Activated CD8-positive, alpha-beta memory T cell treated with anti-CD3 and anti-CD28 coated beads, Interleukin-2, amount 50 U/mL, for 24 hours (primary cell): Measurements from ENCODE around the gene HMGN3.
"Not testable (repeated sequence)": the region's sequence is repeated elsewhere in the genome, so short reads cannot be mapped to it uniquely, and the experiment has no call there.

Source experiments
- DNase-seq: peaks from one replicate; pipeline ENCODE4 v3.0.0-alpha.2; 2020; ENCODE audit errors: extremely low read depth

HMGN3 gene

DNA sequence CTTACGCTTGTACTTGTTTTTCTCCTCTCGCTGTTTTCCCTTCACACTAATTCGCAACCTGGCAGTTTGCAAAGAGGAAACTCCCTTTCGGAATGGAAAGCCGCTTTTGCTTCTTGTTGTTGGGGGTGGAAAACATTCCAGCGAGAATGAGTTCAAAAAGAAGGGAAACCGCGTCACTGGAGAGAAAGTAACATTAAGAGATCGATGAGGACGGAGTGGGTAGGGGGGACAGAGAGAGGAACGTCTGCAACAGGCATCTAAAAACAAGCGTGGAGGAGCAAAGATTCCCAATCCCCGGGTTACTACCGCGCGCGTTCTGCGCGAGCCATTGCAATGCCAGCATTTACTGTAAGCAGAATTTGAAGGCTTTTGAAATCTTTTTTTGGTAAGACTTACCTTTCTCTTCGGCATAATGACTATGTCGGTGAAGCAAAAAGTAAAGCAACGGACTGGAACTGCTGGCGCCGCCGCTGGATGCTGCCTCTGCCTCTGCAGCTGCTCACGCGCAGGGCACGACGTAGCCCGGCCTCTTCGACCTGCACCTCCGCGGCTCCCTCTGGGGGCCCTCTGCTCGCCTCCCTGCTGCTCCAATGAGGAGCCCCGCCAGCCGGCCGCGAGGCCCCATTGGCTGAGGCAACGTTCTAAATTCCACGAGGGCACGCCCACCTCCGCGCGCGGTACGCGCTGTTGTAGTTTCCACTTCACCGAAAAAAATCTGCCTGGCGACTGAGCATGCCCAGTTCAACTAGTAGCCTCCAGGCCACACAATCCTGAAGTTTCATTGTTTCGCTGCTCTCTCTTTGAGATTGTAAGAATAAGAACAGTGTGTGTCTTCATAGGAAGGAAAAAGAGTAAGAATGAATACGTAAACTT, at the start of gene HMGN3:
HMGN3 (minus strand) TSS at position 533 of the 873 bp plus-strand sequence.
- DNase-seq: peak; percentile 75

DNA sequence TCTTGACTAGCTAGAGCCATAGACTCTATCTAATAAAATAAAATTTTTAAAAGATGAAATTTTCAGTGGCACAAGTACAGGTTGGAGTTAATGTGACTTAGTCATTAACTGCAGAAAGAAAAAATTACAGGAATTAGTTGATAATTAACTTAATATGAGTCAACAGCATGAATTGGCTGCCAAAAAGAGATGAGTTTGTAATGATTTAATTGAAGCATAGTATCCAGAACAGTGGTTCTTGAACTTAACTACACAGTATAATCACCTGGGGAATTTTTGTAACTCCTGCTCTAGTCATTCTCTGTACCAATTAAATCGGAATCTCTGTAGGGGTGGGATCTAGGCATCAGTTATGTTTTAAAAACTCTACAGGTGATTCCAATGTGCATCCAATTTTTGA, 46.3 kb upstream of the HMGN3 start:
- no peak for DNase-seq

DNA sequence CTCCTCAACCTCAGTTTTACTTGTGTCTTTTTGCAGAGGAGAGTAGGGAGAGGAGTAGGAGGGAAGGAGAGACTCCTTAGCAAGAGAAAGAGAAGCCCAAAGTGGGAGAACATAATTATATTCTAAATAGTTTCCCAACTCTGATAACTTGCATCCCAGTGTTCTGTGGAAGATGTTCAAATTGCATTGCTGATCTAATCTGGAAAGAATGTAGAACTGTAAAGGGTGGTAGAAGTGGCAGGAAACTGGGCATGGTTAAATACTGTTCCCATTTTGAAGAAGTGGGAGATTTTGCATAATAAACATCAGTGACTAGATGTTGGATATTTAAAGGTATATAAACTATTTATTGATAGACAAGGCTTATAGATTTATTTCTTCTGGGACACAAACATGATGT, 42.6 kb upstream of the HMGN3 start:
- DNase-seq: no peak

GRCh38 chr6:79269877-79270276, 35.4 kb upstream of the HMGN3 start:
- DNase-seq: no peak

DNA sequence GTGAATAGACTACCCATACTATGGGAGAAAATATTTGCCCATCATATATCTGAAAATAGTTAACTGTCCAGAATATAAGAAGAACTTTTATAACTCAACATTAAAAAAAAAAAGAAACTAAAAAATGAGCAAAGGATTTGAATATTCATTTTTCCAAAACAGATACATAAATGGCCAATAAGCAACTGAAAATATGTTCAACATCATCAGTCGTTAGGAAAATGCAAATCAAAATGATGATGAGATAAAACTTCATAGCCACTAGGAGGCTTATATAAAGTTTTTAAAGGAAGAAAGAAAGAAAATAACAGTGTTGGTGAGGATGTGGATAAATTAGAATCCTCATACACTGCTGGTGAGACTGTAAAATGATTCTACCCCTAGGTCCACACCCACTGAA, 32.6 kb upstream of the HMGN3 start:
- no peak for DNase-seq

DNA sequence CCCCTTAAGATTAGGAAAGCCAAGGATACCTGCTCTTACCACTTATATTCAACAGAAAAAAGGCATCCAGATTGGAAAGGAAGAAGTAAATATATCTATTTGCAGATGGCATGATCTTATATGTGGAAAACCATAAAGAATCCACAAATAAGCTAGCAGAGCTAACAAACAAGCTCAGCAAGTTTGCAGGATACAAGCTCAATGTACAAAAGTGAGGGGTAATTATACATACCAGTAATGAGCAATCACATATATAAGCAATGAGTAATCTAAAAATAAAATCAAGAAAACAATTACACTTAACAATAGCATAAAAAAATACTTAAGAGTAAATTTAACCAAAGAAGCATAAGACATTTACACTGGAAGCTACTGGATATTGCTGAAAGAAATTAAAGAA, 31.6 kb upstream of the HMGN3 start:
- DNase-seq: no peak

- no peak for DNase-seq
Observed at GRCh38 chr6:79263359-79263758, 28.9 kb upstream of the HMGN3 start.

DNA sequence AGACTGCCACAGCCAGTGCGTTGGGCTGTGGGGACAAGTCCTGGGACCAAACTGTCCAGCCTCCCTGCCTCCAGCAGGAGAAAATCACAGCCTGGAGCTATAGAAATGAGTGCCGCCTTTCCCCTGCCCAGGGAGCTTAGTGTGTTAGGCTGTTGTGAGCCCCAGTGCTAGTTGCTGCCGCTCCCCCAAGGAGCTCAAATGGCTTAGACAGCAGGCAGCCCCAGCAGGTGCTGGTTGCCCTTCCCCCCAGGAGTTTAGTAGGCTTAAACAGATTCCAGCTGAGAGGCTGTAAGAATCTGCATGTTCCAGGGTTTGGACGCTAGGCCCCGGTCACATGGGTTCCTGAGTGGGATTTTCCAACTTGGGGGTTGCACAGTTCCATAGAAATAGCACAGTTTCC, 27.2 kb upstream of the HMGN3 start:
- no peak for DNase-seq

DNA sequence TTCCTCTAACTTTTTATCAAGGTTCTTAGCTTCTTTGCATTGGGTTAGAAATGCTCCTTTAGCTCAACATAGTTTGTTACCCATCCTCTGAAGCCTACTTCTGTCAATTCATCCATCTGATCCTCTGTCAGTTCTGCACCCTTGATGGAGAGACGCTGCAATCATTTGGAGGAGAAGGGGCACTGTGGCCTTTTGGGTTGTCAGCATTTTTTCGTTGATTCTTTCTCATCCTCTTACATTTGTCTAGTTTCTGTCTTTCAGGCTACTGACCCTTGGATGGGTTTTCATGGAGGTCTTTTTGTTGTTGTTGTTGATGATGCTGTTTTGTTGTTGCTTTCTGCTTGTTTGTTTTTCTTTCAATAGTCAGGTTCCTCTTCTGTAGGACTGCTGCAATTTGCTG, 26.3 kb upstream of the HMGN3 start:
- no peak for DNase-seq

DNA sequence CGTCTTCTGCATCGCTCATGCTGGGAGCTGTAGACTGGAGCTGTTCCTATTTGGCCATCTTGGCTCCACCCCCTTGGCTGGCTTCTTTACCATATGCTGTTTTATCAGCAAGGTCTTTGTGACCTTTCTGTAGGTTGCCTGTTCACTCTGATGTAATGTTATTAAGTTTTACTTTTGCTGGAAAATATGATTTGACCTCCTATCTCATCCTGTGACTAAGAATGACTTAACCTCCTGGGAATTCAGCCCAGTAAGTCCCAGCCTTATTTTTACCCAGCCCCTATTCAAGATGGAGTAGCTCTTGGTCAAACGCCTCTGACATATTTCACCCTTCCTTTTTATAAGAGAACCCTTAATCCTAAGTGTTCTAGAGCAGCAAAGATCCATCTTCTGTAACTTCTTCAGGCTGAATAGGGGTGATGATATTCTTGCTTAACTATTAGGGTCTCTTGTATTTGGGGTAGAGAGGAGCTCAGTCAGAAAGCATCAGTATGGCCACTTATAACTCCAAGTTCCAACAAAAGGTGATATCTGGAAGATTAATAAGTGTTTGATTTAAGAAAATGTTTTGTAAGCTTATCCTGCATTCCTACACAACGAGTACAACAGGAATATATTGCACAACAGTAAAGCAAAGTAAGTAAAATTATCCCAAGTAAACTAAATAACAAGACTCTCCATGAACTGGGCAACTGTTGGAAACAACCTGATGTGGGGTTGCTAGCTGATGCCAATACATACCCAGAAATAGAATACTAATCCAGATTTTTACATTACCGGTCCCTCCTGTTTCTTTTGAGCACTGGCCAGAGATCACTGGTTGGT, 23.1 kb upstream of the HMGN3 start:
- DNase-seq: no peak

GRCh38 chr6:79256770-79257169, 22.3 kb upstream of the HMGN3 start:
- not testable (repeated sequence) for DNase-seq

- DNase-seq: not testable (repeated sequence)
Observed at GRCh38 chr6:79255086-79255485, 20.6 kb upstream of the HMGN3 start.

DNA sequence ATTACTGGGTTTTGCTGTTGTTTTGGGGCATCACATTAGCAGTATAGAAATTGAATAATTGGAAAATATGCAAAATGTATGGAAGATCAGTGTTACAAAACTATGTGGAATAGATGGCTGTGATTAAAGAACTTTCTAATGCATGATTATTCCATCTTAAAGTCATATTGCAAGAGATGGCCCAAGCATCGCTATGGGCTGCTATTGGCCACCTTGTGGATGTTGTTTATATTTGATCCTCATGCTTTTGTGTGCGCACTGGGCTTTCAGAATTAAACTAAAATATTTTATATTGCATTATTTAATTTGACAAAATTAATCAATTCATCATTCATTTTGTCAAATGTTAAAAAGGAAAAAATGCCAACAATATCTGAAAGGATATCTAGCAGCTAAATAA, 16.1 kb upstream of the HMGN3 start:
- no peak for DNase-seq

GRCh38 chr6:79250107-79250514, 15.6 kb upstream of the HMGN3 start:
- no peak for DNase-seq

GRCh38 chr6:79249136-79249535, 14.7 kb upstream of the HMGN3 start:
- DNase-seq: no peak

DNA sequence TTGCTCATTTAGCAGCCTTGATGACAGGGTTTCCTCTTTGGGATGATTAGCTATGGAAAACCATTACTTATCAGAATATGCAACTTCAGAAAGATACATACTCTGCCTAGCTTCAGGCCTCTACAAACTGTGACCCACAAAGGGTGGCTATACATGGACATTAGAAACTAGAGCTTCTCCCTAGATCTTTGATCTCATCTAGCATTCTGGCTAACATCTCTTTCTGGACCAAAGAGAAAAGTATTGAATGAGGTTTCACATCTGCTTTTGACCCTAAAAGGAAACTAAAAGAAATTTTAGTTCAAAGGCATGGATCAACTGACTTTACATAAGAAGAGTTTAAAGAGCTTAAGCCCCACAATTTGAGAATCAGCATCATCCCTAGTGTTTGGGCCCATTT, 12.4 kb upstream of the HMGN3 start:
- no peak for DNase-seq

GRCh38 chr6:79241228-79241627, 6.7 kb upstream of the HMGN3 start:
- DNase-seq: no peak

DNA sequence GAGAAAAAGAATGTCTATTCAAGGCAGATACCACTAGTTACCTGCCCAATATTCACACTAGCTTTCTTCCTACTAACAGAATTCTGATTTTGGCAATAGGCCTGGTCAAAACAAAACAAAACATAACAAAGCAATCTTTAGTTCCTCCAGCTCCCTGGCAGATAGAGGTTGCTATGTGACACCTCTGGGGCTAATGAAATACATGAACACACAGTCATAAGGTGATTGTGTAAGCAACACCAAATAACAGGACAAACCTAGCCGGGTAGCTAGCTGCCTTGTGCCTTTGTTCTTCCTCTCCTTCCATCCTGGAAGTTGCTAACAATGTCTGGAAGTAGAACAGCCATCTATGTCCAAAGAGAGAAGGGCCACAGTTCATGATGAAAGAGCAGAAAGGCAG, 6.0 kb upstream of the HMGN3 start:
- DNase-seq: no peak

GRCh38 chr6:79239536-79240168, 5.2 kb upstream of the HMGN3 start:
- DNase-seq: no peak

- DNase-seq: no peak
Observed at GRCh38 chr6:79238919-79239318, 4.4 kb upstream of the HMGN3 start.

DNA sequence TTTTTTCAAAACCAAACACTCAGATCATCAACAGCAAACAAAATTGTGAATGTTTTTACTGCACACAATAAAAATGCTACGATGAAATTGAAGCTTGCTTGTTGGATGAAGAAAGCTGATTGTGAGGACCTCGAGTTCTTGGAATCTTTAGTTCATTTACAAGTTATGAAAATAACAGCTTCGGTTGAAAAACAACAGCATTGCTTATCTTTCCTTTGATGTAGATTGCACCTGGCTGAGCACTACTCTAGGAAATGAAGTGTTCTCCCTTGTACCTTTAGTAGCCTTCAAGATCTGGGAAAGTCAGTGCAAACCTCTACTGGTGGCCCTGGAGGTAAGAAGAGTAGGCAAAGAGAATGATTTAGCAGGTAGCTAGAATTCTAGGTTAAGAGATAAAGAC, 2.2 kb upstream of the HMGN3 start:
- DNase-seq: no peak

- peak; percentile 39 for DNase-seq
Observed at GRCh38 chr6:79233611-79234149, 802 bp downstream of the HMGN3 start.
